ENCODE data around the gene CRYGA. TPM values are rescaled to one million over a fixed set of nuclear protein-coding genes. Genes with fewer than 3 reads are reported as not detected.

Gene CRYGA
- total RNA-seq, 4 donors from 2014 or later = not detected

DNA sequence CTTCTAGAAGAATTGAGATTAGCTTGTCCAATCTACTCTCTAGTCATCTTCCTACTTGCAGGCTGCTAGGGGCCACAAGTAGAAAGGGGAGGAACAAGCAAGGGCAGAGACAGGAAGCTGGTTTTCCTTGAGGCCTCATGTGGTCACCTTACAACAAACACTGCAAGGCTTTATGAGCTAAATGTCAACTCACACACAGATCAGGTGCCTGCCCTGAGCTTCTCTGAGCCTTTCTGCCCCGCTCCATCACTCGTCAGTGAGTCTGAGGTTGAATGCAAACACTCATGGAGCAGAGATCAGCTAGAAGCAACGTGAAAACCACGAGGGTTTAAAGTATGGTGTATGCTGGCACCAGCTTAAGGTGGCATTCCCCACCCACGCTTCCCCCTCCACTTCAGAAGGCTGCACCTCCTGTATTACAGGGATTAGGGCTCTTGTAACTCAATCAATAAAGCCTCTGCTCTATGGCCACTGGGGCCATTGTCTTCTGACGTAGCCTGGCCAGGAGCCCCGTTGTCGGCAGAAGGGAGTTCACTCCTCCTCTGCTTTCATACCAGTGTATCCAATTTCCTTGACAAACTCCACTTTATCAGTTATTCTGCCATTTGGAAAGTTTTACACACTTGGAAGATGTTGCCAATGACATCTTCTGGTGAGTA, 28.3 kb downstream of the CRYGA start:
- WGBS, 2 donors = 27 to 44% methylated on average over 5 to 7 of the region's 8 CpGs
- Histone ChIP-seq H3K4me1 (peaks cover 0 to 30% (median 5%) of the 10 kb centered on the region in 3 donors), H3K4me3 (no peak overlapping the region), H3K9me3 (no peaks in the 10 kb centered on the region), H3K27me3 (peaks cover 0 to 3% (median 0%) of the 10 kb centered on the region in 4 donors), H3K36me3 (no peaks in the 10 kb centered on the region), H3K27ac (no peak overlapping the region)
- intact Hi-C loops (cut with DNase I) = no loop called here
- DNase-seq = no peak
- TF ChIP-seq, protein P1, sequence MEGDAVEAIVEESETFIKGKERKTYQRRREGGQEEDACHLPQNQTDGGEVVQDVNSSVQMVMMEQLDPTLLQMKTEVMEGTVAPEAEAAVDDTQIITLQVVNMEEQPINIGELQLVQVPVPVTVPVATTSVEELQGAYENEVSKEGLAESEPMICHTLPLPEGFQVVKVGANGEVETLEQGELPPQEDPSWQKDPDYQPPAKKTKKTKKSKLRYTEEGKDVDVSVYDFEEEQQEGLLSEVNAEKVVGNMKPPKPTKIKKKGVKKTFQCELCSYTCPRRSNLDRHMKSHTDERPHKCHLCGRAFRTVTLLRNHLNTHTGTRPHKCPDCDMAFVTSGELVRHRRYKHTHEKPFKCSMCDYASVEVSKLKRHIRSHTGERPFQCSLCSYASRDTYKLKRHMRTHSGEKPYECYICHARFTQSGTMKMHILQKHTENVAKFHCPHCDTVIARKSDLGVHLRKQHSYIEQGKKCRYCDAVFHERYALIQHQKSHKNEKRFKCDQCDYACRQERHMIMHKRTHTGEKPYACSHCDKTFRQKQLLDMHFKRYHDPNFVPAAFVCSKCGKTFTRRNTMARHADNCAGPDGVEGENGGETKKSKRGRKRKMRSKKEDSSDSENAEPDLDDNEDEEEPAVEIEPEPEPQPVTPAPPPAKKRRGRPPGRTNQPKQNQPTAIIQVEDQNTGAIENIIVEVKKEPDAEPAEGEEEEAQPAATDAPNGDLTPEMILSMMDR (IDR thresholded peaks at IDR 0.05) = no peak
- TF ChIP-seq POLR2A (IDR thresholded peaks at IDR 0.05) = no peak

- TF ChIP-seq POLR2A (IDR thresholded peaks at IDR 0.05) = no peak
- TF ChIP-seq, protein P1 (IDR thresholded peaks at IDR 0.05) = no peak
- intact Hi-C loops (cut with DNase I) = no loop called here
- DNase-seq = no peak
These were observed 32.7 kb downstream of the CRYGA start for GRCh38 chr2:208130712-208131110.

DNA sequence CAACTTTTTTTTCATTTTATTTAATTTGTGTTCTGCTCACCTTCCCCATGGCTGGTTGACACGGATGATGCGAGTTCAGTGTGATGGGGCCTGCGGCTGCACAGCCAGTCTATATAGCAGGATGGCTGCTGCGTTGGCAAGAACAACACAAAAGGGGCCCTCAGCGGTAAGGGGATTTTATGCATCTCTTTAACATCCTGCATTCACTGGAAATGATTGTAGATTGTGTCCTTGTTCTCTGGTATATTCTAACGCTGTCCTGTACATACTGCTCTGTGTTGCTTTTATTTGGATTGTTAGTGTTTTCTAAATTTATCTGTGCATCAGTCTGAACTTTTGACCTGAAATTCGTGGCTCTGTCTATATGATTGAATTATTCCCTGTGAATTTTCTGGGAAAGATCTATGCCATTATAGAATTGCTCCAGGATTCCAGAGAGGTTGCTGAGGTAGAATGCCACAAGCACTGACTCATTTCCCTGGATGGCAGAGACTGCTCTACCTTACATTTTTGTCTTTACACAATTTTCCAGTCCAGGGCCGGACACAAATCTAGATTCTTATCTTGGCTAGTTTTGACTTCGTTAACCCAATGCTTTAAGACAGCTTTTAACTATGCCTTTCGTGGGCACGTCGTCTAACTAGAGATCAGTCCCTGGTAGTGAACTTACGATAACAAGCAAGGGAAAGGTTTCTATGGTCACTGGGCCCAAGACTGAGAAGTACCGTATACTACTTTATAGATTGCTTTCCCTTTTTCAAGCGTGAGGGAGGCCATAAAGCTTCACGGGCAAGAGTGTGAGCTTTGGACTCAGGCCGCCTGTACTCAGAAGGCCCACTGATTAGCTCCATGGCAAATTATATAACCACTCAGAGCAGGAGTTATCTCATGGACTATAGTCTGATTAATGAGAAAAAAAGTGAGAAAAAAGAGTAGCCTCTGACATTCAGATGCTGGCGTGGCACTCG, 33.4 kb downstream of the CRYGA start, which contains the start of gene CRYGC:
TSS of gene CRYGC (minus strand) at position 85 of the 968 bp plus-strand sequence. CDS start at position 49, 36 bp downstream.
- no peak for DNase-seq
- TF ChIP-seq POLR2A (IDR thresholded peaks at IDR 0.05) = no peak
- TF ChIP-seq, protein P1 (IDR thresholded peaks at IDR 0.05) = no peak
- WGBS, 2 donors = 71 to 79% methylated on average over 19 of the region's 19 CpGs
- peaks cover 0 to 24% (median 0%) of the 10 kb centered on the region in 4 donors for H3K27me3 ChIP-seq
- H3K27ac ChIP-seq = no peak within 1 kb of the TSS
- no peak within 1 kb of the TSS for H3K4me3 ChIP-seq
- H3K4me1 ChIP-seq = peaks cover 0 to 17% (median 0%) of the 10 kb centered on the region in 3 donors
- intact Hi-C loops (cut with DNase I) = no loop called here
- H3K9me3 ChIP-seq = no peaks in the 10 kb centered on the region
- H3K36me3 ChIP-seq = no peaks in the 10 kb centered on the region

More at GRCh38 chr2:208130712-208131110, 32.7 kb downstream of the CRYGA start:
- Histone ChIP-seq H3K27ac (no peak overlapping the region), H3K4me1 (peaks cover 0 to 22% (median 0%) of the 10 kb centered on the region in 3 donors), H3K27me3 (peaks cover 0 to 17% (median 0%) of the 10 kb centered on the region in 4 donors), H3K9me3 (no peaks in the 10 kb centered on the region), H3K4me3 (no peak overlapping the region), H3K36me3 (no peaks in the 10 kb centered on the region)
- WGBS, 2 donors = 50 to 56% methylated on average over 6 of the region's 6 CpGs

- Histone ChIP-seq H3K27ac (no peak overlapping the region), H3K36me3 (no peaks in the 10 kb centered on the region), H3K9me3 (no peaks in the 10 kb centered on the region), H3K4me1 (peaks cover 0 to 25% (median 6%) of the 10 kb centered on the region in 3 donors), H3K4me3 (no peak overlapping the region), H3K27me3 (peaks cover 0 to 40% (median 1%) of the 10 kb centered on the region in 4 donors)
- TF ChIP-seq POLR2A (IDR thresholded peaks at IDR 0.05) = no peak
- TF ChIP-seq, protein P1 (IDR thresholded peaks at IDR 0.05) = no peak
- no peak for DNase-seq
- intact Hi-C loops (cut with DNase I) = no loop called here
- 77 to 94% methylated on average over 9 to 10 of the region's 12 CpGs for WGBS, 2 donors
These were observed 35.3 kb downstream of the CRYGA start for GRCh38 chr2:208128136-208128535.

Measured in esophagus squamous epithelium (tissue), 5 donors.